Measurements from ENCODE around the gene LDLRAD1. TPM values are rescaled to one million over a fixed set of nuclear protein-coding genes. Genes with fewer than 3 reads are reported as not detected.

The LDLRAD1 gene
- total and polyA plus RNA-seq, 2 of the 13 experiments (the other 11 are each of a cell fraction or from before 2014, with no cell fraction given), result 2.5 to 14.0 TPM

GRCh38 chr1:54052934-54053744 lies 35.2 kb upstream of the LDLRAD1 start, which contains the start of the genes TCEANC2 and TMEM59 (continued):
- TF ChIP-seq CBX1 (IDR thresholded peaks at IDR 0.05; ENCODE audit: low read depth), result peak; percentile 54
- no peak; the same call in 1 of the 2 replicates for TF ChIP-seq CBFB (CRISPR knock-in tag; IDR thresholded peaks at IDR 0.05)
- TF ChIP-seq MBNL3 (CRISPR knock-in tag; conservative IDR thresholded peaks at IDR 0.05), result no peak
- TF ChIP-seq PTBP1 (IDR thresholded peaks at IDR 0.05; ENCODE audit: low read depth, low read length, poor library complexity, severe bottlenecking), result no peak
- peak; percentile 68; the same call in 1 of the 2 replicates for TF ChIP-seq ZNF605 (CRISPR knock-in tag; IDR thresholded peaks at IDR 0.05)
- peak; percentile 61; the same call in 1 of the 2 replicates for TF ChIP-seq ZNF850 (CRISPR knock-in tag; conservative IDR thresholded peaks at IDR 0.05)
- no peak for TF ChIP-seq ZFP37 (CRISPR knock-in tag; IDR thresholded peaks at IDR 0.05; ENCODE audit: borderline replicate concordance)
- no peak for TF ChIP-seq NCOR1 (IDR thresholded peaks at IDR 0.05; ENCODE audit: borderline replicate concordance, low read length)
- TF ChIP-seq CCAR2 (optimal IDR thresholded peaks at IDR 0.05; ENCODE audit: low read depth, low read length), result no peak
- TF ChIP-seq HIVEP1 (CRISPR knock-in tag; IDR thresholded peaks at IDR 0.05), result peak; percentile 78
- TF ChIP-seq GABPB1 (CRISPR knock-in tag; IDR thresholded peaks at IDR 0.05), result peak; percentile 99
- peak; percentile 51; the same call in 1 of the 2 replicates for TF ChIP-seq ZBTB7B (CRISPR knock-in tag; IDR thresholded peaks at IDR 0.05)
- no peak for TF ChIP-seq ZNF724P (CRISPR knock-in tag; IDR thresholded peaks at IDR 0.05; ENCODE audit: borderline replicate concordance)
- no peak for TF ChIP-seq ZNF660 (CRISPR knock-in tag; IDR thresholded peaks at IDR 0.05; ENCODE audit: borderline replicate concordance, low read depth)
- no peak for TF ChIP-seq SRSF4 (IDR thresholded peaks at IDR 0.05; ENCODE audit: low read depth, low read length, poor library complexity, severe bottlenecking)
- TF ChIP-seq GPBP1L1 (CRISPR knock-in tag; IDR thresholded peaks at IDR 0.05), result no peak
- TF ChIP-seq ZNF691 (CRISPR knock-in tag; IDR thresholded peaks at IDR 0.05; ENCODE audit: borderline replicate concordance, low read depth), result 0 out of 2 replicates have a peak, but pooled peaks have one; percentile 40
- no peak for TF ChIP-seq ZNF354B (CRISPR knock-in tag; IDR thresholded peaks at IDR 0.05)
- TF ChIP-seq ZNF713 (CRISPR knock-in tag; IDR thresholded peaks at IDR 0.05), result no peak
- no peak for TF ChIP-seq ZMAT3 (CRISPR knock-in tag; conservative IDR thresholded peaks at IDR 0.05)
- TF ChIP-seq ZNF768 (CRISPR knock-in tag; IDR thresholded peaks at IDR 0.05), result peak; percentile 32; the same call in 1 of the 2 replicates
- no peak for TF ChIP-seq USF2 (IDR thresholded peaks at IDR 0.05; ENCODE audit: low read depth, low read length)
- TF ChIP-seq USF2 (CRISPR knock-in tag; IDR thresholded peaks at IDR 0.05; ENCODE audit: borderline replicate concordance), result peak; percentile 67; the same call in 1 of the 2 replicates
- no peak for TF ChIP-seq CCDC6 (CRISPR knock-in tag; IDR thresholded peaks at IDR 0.05)
- TF ChIP-seq HNRNPH1 (optimal IDR thresholded peaks at IDR 0.05; ENCODE audit: low read depth, low read length), result no peak

Measured in HepG2 (cell line).